ENCODE results near the gene MAD2L2.

- TF ChIP-seq POLR2A (IDR thresholded peaks at IDR 0.05) (no peak), CTCF (IDR thresholded peaks at IDR 0.05) (no peak)
These were observed 19.9 kb upstream of the MAD2L2 start for GRCh38 chr1:11700601-11701467.
